GM19328 (cell line): ENCODE measurements around the gene ZCCHC24.

Experiments
- ATAC-seq: cut with Tn5 transposase; IDR thresholded peaks from one replicate; pipeline ENCODE4 v1.9.1; 2021; ENCODE audit warnings: mild to moderate bottlenecking, moderate library complexity; ENCODE audit not compliant: unreplicated experiment

ZCCHC24 gene

DNA sequence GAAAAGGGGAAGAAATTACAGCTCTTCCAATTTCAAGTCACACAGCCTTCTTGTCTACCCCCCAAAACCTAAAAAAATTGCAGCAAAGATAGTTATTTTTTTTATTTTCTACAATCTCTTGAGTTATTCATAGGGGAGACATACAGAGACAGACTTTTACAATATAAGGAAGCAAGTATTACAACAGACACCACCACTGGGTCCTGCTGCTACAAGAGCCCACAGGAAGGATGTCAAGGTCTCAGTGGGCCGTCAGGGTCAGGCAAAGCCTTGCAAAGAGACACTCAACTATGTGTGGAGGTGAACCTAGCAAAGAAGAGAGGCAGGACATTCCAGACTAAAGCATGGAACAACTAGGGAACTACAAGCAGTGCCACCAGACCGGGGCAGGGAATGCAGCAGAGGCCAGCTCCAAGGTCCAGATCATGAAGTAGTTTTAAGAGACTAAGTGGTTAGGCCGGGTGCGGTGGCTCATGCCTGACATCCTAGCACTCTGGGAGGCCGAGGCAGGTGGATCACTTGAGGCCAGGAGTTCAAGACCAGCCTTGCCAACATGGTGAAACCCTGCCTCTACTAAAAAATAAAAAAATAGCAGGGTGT, 28.2 kb upstream of the ZCCHC24 start:
- ATAC-seq = no peak

DNA sequence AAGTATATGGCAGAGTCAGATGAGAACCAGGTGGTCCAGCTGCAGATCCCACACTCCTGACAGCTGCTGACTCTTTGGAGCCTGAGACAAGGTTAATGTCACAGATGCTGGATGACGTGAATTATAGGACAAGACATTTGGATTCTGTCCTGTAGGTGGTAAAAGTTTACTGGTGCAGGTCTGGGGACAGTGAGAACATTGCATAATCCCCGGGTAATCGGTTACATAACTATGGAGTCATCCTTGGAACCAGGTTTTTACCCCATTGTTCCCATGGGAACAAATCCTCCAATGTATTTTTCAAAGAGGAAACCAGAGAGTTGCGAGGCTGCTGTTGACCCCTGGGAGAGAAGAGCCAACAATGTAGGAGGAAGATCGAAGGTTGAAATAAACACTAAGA, 27.5 kb upstream of the ZCCHC24 start:
- no peak for ATAC-seq

DNA sequence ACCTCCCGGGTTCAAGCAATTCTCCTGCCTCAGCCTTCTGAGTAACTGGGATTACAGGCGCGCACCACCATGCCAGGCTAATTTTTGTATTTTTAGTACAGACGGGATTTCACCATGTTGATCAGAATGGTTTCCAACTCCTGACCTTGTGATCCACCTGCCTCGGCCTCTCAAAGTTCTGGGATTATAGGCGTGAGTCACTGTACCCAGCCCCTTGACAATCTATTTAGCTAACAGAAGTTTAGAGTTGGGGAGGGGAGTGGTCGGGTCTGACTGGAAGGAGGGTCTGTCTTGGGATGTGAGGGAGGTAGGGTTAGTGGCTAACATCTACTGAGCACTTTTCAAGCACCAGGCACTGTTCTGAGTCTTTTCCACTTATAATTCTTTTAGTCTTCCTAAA, 27.0 kb upstream of the ZCCHC24 start:
- no peak for ATAC-seq

- no peak for ATAC-seq
Measured at GRCh38 chr10:79471776-79472175, 26.4 kb upstream of the ZCCHC24 start.

- ATAC-seq = no peak
Measured at GRCh38 chr10:79470096-79470495, 24.7 kb upstream of the ZCCHC24 start.

GRCh38 chr10:79468841-79469585, 23.6 kb upstream of the ZCCHC24 start:
- no peak for ATAC-seq

DNA sequence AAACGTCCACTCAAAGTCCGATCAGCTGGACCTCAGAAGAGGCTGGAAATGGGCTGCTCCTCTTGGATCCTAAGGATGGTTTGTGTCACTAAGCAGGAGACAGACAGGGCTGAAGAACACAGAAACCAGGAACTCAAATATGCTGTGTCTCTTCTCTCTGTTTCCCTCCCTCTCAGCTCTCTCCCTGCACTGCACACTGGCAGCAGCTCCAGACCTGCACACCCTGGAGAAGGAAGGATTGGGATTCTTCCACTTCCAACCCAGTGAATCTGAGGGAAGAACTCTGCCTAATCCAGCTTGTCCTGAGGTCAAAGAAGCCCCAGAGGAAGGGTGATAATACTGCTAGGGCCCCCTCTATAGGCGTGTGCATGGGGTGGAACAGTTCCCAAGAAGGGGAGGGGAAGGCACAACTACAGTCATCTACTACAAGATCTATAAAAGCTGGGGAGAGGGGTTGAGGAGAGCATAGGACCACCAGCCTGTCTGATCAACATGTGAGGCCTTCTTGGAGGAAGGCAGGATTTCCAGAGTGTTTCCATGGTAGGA, 22.7 kb upstream of the ZCCHC24 start:
- no peak for ATAC-seq

GRCh38 chr10:79465341-79465740, 19.9 kb upstream of the ZCCHC24 start:
- no peak for ATAC-seq

- ATAC-seq = no peak
Measured at GRCh38 chr10:79463578-79464496, 18.4 kb upstream of the ZCCHC24 start.

DNA sequence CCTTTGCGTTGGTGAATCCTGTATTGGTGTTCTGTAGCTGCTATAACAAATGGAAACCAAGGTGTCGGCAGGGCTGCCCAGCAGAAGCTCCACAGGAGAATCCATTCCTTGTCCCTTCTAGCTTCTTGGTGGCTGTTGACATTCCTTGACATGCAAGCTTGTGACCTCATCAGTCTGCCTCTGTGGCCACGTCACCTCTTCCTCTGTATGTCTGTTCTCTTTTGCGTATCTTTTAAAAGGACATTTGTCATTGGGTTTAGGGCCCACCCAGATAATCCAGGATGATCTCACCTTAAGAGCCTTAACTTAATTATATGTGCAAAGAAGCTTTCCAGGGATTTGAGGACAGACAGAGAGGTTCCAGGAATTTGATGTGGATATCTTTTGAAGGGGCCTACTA, 15.3 kb upstream of the ZCCHC24 start:
- ATAC-seq = no peak

DNA sequence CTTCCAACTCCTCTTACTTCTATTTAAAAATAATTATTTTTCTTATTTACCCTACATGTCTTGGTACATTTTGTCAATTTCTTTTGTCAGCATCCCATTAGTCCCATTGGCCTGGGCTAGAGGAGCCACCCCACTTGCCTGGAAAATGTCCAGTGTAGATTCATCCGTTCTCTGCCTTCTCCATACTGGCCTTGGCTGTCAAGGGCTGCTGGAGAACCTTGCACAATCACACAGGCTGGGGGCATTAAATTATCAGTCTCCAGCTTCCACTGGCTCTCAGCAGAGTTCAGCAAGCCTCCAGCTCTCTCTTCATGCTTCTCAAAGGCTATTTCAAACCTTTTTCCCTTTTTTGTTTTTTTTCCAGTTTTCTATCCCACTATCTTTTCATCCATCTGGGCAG, 13.8 kb upstream of the ZCCHC24 start:
- no peak for ATAC-seq

- ATAC-seq = no peak
Measured at GRCh38 chr10:79458483-79458882, 13.1 kb upstream of the ZCCHC24 start.

DNA sequence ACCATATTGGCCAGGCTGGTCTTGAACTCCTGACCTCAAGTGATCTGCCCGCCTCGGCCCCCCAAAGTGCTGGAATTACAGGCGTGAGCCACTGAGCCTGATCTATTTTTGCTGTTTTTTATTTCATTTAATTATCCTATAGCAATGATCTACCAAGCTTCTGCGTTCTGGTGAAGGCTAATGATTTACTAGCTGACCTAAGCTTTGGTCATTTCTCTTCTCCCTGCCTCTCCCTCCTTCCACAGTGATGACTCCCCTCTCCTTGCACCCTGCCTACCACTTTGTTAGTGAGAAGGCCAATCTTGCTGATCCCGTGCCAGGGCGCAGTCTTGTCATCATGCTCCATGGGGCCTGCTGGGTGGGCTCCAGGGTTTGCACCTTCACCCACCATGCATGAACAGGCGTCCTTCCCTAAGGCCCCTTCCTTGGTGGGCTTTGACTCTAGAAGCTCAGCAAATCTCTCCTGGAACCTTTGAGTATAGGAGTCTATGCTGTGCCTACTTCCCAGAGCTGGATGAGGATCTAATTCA, 11.9 kb upstream of the ZCCHC24 start:
- no peak for ATAC-seq

DNA sequence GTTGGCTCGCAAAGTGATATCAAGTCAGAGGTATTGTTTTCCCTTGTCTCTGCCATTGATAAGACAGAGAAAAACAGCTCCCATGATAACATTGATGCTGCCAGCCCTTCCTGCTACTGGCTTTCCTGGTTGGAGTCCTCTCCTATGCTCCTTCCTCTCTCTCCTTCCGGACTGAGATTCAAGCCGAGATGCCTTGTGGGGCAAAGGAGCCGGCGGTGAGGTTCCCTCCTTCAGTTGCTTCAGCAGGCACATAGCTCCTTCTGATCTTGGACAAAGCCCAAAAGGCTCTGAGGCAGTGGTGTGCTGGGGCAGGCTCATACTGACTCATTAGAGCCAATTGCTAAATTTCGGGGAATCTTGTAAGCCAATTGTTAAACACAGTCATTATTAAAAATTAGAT, 8.8 kb upstream of the ZCCHC24 start:
- ATAC-seq = no peak

DNA sequence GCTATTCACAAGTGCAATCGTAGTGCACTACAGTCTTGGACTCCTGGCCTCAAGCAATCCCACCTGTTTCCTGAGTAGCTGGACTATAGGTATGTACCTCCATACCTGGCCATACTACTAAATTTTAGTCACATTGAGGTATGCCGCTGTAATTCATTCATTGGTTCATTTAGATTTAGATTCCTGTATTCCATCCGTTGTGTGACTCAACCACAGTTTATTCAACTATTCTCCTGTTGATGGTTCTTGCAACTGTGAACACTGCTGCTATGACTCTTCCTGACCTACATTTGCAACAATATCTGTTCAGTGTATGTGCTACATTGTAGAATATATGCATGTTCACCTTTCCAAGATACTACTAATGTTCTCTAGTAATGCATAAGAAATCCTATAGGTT, 8.0 kb upstream of the ZCCHC24 start:
- no peak for ATAC-seq

GRCh38 chr10:79452174-79452611, 6.8 kb upstream of the ZCCHC24 start:
- no peak for ATAC-seq

DNA sequence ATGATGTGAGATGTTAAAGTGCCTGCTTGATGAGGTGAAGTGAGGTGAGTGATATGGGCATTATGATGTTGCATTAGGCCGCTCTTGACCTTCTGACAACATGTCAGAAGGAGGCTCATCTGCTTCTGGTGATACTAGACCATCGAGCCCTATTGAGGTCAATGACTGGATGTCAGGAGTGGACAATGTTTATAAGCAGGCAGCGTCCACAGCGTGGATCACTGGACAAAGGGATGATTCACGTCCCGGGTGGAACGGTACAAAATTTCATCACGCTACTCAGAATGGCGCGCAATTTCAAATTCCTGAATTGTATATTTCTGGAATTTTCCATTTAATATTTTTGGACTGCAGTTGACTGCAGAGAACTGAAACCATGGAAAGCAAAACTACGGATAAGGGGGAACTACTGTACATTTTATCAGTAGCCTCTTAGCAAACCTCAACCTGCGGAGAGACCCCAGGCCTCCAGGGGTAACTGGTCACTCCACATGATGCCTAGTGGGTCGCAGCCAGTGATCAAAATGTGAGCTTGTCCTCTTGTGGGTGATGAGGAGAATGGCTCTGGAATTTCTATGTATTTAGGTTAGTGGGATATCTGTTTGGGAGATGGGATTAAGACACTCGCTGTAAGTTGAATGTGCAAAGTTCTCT, 5.7 kb upstream of the ZCCHC24 start:
- ATAC-seq = no peak

- no peak for ATAC-seq
Measured at GRCh38 chr10:79449181-79450146, 4.0 kb upstream of the ZCCHC24 start.

GRCh38 chr10:79448732-79449049, 3.3 kb upstream of the ZCCHC24 start:
- no peak for ATAC-seq
